Measurements from ENCODE around the gene EVX1. TPM values are rescaled to one million over a fixed set of nuclear protein-coding genes. Genes with fewer than 3 reads are reported as not detected.

Gene EVX1
- total RNA-seq, 1 donor, result not detected

GRCh38 chr7:27243340-27244163 is 950 bp downstream of the EVX1 start:
- no peaks in the 10 kb centered on the region for H3K36me3 ChIP-seq (ENCODE audit: insufficient read depth, low read length)
- H3K27ac ChIP-seq (ENCODE audit: low read depth, low read length), result no peak overlapping the region
- DNase-seq (ENCODE audit: insufficient read length, low spot score, missing footprints), result peak; percentile 85
- peaks cover 8% of the 10 kb centered on the region for H3K4me1 ChIP-seq (ENCODE audit: insufficient read depth, low read length)
- H3K79me2 ChIP-seq (ENCODE audit: insufficient read depth, low read length), result no peaks in the 10 kb centered on the region
- H3K9me3 ChIP-seq (ENCODE audit: low read depth, low read length), result no peaks in the 10 kb centered on the region
- H2AFZ ChIP-seq (ENCODE audit: low read length), result peak overlapping the region; percentile 35
- H4K20me1 ChIP-seq (ENCODE audit: insufficient read depth, low read length), result no peaks in the 10 kb centered on the region
- TF ChIP-seq CTCF (IDR thresholded peaks at IDR 0.05; ENCODE audit: extremely low read depth, low read depth, low read length), result no peak
- peaks cover 87% of the 10 kb centered on the region for H3K27me3 ChIP-seq (ENCODE audit: insufficient read depth, low read length)
- H3K4me3 ChIP-seq (ENCODE audit: insufficient read depth, low read length), result peak overlapping the region; percentile 60
- peak overlapping the region; percentile 87 for H3K4me2 ChIP-seq (ENCODE audit: insufficient read depth, low read length)

- Histone ChIP-seq H2AFZ (ENCODE audit: low read length) (no peak overlapping the region), H3K27me3 (ENCODE audit: insufficient read depth, low read length) (peaks cover 91% of the 10 kb centered on the region), H3K36me3 (ENCODE audit: insufficient read depth, low read length) (no peaks in the 10 kb centered on the region), H3K4me3 (ENCODE audit: insufficient read depth, low read length) (no peak overlapping the region), H4K20me1 (ENCODE audit: insufficient read depth, low read length) (no peaks in the 10 kb centered on the region), H3K4me2 (ENCODE audit: insufficient read depth, low read length) (no peak overlapping the region), H3K27ac (ENCODE audit: low read depth, low read length) (no peak overlapping the region), H3K9me3 (ENCODE audit: low read depth, low read length) (no peaks in the 10 kb centered on the region), H3K4me1 (ENCODE audit: insufficient read depth, low read length) (peaks cover 11% of the 10 kb centered on the region), H3K79me2 (ENCODE audit: insufficient read depth, low read length) (no peaks in the 10 kb centered on the region)
- peak; percentile 86 for DNase-seq (ENCODE audit: insufficient read length, low spot score, missing footprints)
- no peak for TF ChIP-seq CTCF (IDR thresholded peaks at IDR 0.05; ENCODE audit: extremely low read depth, low read depth, low read length)
These were observed 2.0 kb downstream of the EVX1 start for GRCh38 chr7:27244488-27245123.

GRCh38 chr7:27245124-27245797 is 2.7 kb downstream of the EVX1 start:
- Histone ChIP-seq H3K36me3 (ENCODE audit: insufficient read depth, low read length) (no peaks in the 10 kb centered on the region), H3K27me3 (ENCODE audit: insufficient read depth, low read length) (peaks cover 92% of the 10 kb centered on the region), H2AFZ (ENCODE audit: low read length) (no peak overlapping the region), H3K79me2 (ENCODE audit: insufficient read depth, low read length) (no peaks in the 10 kb centered on the region), H3K4me3 (ENCODE audit: insufficient read depth, low read length) (no peak overlapping the region), H3K27ac (ENCODE audit: low read depth, low read length) (no peak overlapping the region), H3K4me1 (ENCODE audit: insufficient read depth, low read length) (peaks cover 11% of the 10 kb centered on the region), H3K9me3 (ENCODE audit: low read depth, low read length) (no peaks in the 10 kb centered on the region), H3K4me2 (ENCODE audit: insufficient read depth, low read length) (peak overlapping the region; percentile 43), H4K20me1 (ENCODE audit: insufficient read depth, low read length) (no peaks in the 10 kb centered on the region)
- no peak for TF ChIP-seq CTCF (IDR thresholded peaks at IDR 0.05; ENCODE audit: extremely low read depth, low read depth, low read length)
- peak; percentile 76 for DNase-seq (ENCODE audit: insufficient read length, low spot score, missing footprints)

Measured in osteoblast (primary cell).